ENCODE results near the gene PANK1.

- TF ChIP-seq CTCF (IDR thresholded peaks at IDR 0.05; ENCODE audit: insufficient read depth, low read length) (no peak), SPI1 (IDR thresholded peaks at IDR 0.05; ENCODE audit: borderline replicate concordance, low read depth) (no peak), REST (IDR thresholded peaks at IDR 0.05; ENCODE audit: insufficient replicate concordance, low read depth) (no peak), POLR2AphosphoS5 (IDR thresholded peaks at IDR 0.05; ENCODE audit: low read depth) (no peak), GABPA (IDR thresholded peaks at IDR 0.05; ENCODE audit: low read depth) (no peak)
These were observed 35.2 kb downstream of the PANK1 start for GRCh38 chr10:89609833-89610346.
